ENCODE measurements around the gene MKNK1.
A peak's percentile ranks its signal among the peaks of the same experiment; 100 is the strongest.

The MKNK1 gene

DNA sequence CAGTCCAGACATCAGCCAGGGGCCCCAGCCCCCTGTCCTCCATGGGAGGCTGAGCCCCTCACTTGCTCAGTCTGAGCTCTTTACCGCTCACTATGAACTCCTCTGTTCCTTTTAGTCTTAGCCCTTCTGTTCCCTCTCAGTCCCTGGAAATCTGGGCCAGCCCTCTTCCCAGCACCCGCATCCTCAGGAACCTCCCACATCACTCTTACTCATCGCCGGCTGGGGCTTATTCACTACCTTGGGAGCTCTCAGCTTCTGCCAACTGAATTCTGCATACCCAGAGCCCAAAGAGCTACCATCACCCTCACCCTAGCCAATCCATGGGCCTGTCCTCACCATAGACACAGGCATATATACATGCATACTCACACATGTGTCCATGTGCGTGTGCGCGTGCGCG is 64.1 kb downstream of the MKNK1 start:
- DNase-seq (ENCODE audit: low spot score) = peak; percentile 44

DNA sequence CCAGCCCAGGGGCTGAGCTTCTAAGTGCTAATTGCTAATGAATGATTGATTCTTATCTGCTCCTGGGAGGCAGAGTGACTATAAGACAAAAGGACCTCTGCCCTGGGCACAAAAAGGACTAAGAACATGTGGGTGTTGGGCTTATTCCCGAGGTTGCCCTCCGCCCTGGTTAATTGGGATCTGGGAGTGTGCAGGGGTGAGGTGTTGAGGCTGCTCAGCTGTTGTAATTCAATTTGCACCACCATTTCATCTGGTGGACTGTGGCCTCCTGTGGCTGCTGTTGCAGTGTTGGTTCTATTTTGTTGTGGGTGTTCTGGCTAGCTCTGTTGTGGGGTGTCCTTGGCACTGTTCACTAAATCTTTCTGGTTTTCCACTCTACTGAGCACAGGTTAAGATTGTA is 65.9 kb downstream of the MKNK1 start:
- no peak for DNase-seq (ENCODE audit: low spot score)

DNA sequence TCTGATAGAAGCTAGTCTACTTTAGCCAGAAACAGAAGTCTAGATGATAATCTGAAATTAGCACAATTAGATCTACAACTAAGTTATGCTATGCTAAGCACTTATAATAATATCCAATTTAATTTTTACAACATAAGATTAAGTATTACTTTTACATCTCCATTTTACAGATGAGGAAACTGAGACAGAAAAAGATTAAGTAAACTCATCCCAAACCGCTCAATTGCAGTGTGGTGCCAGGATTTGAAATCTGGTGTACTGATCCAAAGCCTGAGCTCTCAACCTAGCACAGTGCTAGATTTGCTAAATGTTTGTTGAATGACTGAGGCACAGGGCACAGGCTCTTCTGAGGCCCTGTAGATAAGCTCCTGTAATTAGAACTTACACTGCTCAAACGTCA is 66.4 kb downstream of the MKNK1 start:
- DNase-seq (ENCODE audit: low spot score) = no peak

DNA sequence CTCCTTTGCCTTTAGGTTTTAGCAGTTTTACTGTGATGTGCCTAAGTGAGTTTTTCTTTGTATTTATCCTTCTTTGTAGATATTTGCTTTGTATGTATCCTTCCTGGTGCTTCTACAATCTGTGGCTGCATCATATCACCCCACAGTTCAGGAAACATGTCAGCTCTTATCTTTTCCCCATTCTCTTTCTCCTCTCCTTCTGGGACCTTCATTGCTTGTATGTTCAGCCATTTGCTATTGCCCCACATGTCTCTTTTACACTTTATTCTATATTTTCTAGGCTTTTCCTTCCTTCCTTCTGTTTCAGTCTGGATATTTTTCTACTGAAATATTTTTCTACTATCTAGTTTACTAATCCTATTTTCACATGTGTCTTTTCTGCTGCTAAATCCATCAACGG is 67.5 kb downstream of the MKNK1 start:
- no peak for DNase-seq (ENCODE audit: low spot score)

DNA sequence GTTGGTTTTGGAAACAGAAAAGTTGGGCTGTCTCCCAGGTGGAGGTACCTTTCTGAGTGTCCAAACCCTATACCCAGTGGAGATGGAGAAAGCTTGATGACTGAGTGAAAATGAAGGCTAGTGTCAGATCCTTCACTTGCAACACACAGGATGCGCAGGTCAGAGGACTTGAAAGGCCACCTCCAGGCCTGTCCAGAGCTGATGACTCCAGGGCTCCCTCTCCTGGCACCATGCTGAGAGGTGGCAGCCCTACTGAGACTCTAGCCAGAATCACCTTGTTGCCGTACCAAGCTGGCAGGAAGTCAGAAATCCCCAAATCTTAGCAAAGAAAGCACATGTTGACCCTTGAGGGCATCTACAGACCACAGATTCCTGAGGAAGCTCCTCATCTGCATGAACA is 69.0 kb downstream of the MKNK1 start:
- DNase-seq (ENCODE audit: low spot score) = no peak

DNA sequence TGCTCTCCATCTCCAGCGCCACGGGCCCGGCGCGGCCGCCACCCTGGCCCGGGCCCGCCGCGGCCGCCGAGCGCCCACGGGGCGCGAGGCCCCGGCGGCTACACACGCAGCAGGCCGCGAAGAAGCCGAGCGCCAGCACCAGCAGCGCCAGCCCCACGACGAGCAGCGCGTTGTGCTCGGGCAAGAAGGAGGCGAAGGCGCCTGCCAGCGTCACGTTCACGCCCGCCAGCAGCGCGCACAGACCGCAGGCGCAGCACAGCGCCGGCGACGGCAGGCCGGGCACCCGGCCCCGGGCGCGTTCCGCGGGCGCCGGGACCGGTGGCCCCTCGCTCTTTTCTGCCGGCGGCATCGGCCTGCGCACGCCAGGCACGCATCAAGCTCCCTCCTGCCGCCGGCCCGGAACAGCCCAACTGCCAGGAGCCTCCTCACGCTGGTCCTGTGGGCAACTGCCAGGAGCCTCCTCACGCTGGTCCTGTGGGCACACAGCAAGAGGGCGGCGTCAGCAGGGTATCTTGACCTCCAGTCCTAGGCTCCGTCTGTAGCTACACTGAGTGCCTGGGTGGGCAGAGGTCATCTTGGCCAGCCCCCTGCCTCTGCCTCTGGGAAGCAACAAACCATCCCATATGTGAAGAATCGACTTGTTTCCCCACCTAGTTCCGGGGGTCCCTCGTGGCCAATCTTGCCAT is 70.7 kb downstream of the MKNK1 start:
- no peak for DNase-seq (ENCODE audit: low spot score)

DNA sequence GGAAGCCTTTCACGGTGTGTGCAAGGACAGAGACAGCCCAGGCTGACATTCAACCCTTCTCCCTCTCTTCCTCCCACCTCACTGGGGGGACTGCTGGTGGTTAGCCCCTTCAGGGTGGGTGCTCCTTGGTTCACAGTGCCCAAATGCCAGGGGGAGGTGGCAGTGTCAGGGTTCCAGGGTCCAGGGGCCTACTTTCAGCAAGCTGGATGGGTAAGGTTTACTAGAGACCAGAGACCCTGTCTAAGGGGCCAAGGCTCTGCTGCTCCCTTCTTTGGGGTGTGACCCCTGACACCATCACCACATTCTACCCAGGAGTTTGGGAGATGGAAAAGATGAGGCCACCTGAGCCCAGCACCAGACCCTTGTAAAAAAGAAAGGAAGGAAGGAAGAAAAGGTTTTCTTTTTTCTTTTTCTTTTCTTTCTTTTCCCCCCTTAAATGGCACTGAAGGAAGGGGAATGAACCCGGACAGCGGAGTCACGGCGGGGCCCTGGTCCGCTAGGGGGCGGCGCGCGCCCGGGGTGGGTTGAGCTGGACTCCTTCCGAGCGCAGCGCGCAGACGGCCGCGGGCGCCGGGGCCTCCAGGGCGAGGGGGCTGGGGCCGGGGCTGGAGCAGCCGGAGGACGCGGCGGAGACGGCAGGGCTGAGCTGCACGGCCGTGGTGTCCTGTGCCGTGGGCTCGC is 71.4 kb downstream of the MKNK1 start:
- DNase-seq (ENCODE audit: low spot score) = peak; percentile 48

DNA sequence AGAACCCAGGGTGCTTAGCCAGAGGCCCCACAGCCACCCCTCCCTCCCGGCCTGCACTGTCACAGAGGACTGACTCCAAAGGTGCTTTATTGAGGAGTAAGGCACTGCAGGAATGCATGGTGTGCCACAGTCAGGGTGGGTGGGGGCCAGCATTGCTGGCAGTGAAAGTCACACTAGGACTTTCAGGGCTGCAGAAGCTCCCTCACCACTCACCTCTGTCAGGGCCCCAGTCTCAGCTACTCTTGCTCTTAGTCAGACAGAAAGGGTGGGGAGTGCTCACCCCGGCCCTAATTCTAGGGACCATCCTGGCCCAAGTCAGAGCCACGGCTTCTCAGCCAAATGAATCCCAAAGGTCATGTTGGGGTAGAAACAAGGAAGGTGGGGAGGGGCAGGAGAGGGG is 72.0 kb downstream of the MKNK1 start:
- no peak for DNase-seq (ENCODE audit: low spot score)

DNA sequence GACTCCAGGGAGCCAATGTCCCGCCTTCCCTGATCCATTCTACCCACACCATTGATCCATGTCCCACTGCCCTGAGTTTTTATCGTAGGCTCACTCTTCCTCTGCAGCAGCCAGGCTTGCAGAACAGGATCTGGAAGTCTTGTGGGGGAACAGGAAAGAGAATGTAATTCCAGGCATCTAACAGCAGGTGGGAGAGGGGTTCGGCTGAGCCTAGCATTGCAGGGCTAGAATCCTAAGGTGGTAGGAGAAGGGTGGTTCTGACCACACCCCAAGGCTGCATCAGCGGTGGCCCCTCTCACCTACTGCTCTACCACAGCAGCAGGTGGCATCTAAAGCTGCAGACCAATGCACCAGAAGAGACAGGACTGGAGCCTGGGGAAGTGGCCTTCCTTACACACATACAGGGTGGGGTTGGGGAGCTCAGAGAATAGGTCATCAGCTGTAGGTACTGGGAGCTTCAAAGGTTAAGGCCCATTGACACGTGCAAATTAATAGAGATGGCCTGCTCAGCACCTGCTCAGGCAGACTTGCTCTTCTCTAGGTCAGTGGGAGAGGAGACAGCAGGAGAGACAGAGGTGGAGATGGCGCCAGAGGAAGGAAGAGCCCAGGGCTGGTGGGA is 73.2 kb downstream of the MKNK1 start:
- no peak for DNase-seq (ENCODE audit: low spot score)

DNA sequence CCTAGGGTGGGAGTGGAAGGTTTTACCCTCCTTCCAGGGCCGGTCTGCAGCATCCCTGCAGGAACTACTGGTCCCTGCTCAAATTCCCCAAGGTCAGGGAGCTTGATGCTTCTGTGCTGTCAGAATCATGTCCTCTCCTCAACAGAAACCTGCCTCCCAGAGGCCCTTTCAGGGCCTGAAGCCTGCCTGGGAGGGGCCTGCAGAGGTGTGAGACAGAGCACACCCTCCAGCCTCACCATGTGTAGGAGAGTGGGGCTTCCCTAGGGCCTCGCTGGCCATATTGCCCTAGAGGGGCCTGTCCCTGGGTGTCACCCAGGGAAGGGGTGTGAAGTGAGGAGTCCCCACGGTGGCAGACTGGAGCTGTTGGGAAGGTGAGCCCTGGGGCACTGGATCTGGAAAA is 73.8 kb downstream of the MKNK1 start:
- DNase-seq (ENCODE audit: low spot score) = no peak

DNA sequence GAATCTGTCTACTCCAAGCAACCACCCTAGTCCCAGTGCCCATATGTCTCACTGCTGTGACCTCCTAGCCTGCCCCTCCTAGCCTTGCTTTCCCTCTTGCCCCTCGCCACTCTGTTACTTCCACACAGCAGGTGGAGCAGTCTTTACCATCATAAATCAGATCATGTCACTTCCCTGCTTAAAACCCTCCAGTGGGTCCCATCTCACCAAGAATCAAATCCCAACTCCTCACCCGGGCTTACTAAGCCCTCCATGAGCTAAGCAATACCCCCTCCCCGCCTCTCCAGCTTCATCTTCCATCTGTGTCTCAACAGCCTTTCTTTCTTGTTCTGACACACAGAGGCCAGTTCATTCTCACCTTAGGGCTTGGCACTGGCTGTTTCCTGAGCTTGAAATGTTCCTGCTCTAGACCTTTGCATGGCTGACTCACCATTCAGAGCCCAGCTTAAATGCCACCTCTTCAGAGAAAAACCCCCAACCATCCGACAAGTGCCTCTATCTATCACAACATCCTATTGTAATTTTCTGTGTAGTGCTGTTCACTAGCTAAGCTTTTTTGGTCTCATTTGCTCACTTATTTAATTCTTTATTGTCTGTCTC is 74.9 kb downstream of the MKNK1 start:
- DNase-seq (ENCODE audit: low spot score) = no peak

DNA sequence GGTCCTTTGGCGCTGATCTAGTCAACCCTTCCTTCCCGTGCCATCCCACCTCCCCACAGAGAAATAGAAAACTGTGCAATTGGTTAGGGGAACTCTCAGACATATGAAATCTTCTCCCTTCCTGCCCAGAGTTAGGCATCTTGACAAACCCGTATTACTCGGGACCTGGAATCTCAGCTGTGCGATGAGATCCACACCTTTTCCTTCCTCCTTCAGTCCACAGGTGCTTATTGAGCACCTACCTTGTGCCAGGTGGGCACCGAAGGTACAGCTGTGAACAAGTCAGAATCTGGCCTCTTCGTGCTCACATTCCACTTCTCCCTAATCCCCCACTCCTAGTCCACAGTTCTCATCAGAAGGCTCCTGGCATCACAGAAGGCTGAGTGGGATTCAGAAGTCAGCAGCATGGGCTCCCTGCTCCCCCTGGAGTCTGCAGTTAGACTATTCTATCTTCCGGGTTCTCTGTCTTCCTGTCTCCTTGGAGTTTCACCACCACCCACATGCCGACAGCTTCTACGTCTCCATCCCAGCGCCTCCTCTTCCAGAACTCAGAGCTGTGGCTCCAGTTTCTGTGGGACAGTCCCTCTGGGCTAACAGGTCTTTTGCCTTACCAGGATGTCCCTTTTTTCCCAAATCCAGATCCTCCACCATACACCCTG is 75.6 kb downstream of the MKNK1 start:
- DNase-seq (ENCODE audit: low spot score) = no peak

DNA sequence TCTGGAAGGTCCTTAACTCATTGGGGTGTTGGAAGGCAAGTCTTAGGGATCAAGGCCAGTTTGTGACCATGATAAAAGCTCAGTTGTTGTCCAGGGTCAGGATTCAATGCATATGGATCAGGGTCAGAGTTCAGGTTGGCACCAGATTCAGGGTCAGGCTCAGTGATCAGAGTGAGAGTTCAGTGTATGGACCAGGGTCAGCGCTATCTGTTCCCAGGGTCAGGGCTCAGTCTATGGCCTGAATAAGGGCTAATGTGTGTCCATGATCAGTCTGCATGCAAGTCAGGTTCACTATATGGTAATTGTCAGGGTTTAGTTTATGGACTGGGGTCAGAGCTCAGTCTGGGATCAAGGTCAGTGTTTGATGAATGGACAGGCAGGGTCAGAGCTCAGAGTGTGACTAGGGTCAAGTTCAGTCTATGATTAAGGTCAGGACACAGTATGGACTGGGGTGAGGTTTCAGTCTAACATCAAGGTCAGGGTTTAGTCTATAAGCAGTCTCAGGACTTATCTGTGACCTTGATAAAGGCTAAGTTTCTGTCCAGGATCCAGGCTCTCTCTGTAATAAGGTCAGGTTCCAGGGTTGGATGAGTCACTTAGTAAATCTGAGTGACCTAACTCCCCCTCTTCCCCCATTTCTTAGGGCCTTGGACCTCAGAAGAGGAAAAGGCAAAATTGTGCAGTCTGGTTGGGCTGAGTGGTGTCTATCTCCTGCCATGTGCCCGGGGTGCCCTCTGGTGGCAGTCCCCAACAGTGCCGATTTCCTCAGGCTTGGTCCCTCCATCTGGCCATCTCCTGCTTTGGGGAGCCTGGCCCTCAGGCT is 76.4 kb downstream of the MKNK1 start:
- DNase-seq (ENCODE audit: low spot score) = peak; percentile 73

DNA sequence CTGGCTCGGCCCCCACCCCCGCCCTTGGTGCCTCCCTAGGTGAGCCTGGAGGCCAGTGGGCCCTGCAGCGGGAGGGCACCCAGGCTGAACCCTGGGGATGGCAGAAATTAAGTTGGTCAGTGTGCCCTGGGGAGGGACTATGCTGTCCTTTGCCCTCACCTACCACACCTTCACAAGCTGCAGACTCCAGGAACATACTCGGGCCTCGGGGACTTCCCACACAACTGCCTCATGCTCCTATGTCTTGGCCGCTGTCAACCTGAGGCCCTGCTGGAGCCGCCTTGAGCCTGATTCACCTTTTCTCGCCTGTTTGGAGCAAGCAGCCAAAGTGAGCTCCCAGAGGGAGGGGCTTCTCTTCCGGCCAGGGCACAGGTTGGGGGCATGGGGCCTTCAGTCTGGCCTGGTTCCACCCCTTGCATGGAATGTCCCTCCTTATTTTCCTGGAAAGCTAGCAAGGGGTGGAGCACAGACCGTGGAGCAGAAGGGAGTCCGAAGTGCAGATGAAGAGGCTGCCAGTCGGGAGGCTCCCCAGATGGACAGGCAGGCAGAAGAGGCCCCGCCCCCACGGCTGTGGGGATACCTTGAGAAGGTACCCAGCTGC is 77.3 kb downstream of the MKNK1 start:
- no peak for DNase-seq (ENCODE audit: low spot score)

DNA sequence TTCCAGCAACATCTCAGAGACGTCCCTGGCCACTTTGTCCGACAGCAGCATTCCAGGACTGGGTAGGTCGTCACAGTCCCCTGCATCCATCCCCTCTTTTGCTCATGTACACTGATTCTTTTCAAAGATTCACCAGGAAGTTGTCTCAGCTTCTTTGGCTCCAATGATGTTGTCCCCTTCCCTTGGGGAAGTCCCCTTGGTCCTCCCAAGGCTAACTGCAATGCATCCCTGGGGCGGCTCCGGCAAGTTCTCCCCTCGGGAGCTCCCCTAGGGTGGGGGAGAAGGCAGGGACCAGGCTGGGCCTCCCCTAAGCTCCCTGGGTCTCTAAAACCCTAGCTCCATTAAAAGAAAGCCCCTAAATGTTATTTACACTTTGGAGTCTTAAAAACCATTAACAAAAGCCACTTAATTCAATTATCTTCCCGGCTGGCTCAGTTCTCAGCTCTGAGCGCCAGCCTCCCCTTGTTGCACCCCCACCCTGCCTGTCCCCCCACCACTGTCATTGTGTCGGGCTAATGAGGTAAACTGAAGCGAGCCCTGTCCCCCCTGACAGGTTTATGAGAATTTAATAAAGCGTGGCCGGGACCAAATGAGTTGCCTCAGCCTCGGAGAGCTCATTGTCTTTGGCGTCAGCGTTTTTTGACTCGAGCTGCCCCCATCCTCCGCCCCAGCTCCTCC is 77.9 kb downstream of the MKNK1 start:
- no peak for DNase-seq (ENCODE audit: low spot score)

DNA sequence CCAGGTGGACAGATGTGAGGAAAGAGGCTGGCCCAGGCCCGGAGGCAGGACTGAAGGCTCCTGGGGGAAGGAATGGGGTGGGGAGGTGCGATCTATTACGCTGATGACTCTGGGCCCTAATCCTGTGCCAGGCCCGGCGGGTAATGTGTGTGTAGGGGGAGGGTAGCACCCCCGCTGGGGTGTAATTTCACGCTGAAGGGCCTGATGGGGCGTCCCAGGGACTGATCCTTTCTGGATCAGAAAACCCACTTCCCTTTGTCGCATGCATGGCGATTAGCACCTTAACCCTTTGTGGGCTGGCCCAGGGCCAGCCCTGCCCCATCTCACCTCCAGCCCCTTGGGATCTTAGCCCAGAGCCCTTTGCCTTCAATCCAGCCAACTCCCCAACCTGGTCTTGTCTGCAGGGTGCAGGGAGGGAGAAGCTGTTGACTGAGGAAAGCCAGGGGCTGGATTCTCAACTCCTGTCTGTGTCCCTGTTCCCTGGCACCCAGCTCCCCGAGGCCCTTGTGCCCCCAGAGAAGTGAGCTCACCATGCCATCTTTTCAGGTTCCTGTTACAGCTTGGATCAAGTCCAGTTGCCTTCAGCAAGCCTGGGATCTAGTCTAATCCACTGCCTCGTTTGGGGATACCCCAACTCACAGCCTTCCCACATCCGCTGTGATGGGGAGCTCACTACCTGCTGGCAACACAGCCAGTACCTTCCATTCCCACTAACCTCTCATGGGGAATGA is 78.7 kb downstream of the MKNK1 start:
- DNase-seq (ENCODE audit: low spot score) = no peak

DNA sequence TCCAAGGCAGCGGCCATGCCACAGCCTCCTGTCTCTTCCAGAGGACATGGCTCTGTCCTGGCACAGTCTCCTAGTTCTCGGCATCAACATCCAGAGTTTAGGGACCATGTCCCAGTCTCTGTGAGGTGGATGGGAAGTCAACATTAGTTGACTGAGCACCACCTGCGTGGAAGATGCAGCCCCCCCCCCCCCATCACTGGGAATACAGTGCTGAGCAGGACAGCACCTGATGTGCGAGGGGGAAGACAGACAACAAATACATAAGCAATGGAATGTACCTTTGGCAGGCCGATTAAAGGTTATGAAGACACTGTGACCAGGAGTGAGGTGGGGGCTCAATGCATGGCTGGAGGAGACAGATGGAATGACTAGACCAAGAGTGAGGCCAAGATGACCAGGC is 79.2 kb downstream of the MKNK1 start:
- no peak for DNase-seq (ENCODE audit: low spot score)

DNA sequence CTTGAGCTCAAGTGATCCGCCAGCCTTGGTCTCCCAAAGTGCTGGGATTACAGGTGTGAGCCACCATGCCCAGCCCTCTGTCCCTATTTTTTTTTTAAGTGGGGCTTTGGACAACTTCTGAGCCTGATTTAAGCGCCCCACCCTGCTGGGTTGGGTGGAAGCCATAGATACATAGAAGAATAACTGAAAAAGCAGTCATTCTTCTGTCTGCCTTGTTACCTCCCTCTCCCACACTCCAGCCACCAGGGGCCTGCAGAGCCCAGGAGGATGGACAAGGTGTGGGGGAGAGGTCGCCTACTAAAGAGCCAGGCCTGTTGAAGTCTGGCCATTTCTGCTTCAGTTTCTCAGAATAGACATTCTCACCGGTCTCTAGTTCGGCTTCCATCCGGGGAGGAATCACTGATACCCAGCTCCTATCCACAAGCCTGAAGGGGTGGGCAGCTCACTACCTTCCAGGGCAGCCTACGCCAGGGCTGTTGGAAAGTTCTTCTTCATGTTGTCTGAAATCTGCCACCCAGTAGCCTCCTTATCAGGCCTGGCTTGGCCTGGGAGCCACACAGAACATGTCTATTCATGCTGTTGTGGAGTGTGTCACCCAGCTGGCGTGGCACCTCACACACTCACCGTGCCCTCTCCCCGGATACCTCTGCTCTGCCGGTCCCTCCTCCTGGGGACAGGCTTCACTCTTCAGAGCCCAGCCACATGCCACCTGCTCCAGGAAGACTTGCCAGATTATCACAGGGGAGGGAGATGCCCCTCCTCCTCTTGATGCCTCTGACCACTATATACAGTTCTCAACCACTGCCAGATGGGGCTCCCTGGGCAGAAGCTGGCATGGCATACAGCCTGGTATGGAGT is 80.3 kb downstream of the MKNK1 start:
- DNase-seq (ENCODE audit: low spot score) = no peak

DNA sequence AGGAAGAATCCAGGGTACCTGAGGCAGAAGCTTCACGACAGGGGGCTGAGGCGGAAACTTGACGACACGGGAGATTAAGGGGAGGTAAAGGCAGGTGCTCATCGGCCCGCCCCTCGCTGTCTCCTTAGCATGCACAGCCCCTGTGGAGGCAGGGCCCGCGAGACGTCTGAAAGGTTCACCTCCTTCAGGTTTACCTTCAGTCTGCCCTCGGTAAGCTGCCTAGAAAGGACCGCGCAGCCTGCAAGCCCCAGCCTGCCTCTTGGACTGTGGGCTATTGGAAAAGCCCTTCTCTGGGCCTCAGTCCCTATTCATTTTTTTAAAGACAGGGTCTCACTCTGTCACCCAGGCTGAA is 81.1 kb downstream of the MKNK1 start:
- DNase-seq (ENCODE audit: low spot score) = no peak

Measured in kidney capillary endothelial cell (primary cell).